K562 (cell line): Measurements from ENCODE around the gene HDHD2. TPM values are rescaled to one million over a fixed set of nuclear protein-coding genes. Genes with fewer than 3 reads are reported as not detected.

ENCODE experiments used
- CHAMP1 ChIP-seq: fragments of 450-650 bp; IDR thresholded peaks from 2 replicates; pipeline ENCODE4 v1.6.1; 2016; ENCODE audit warnings: mild to moderate bottlenecking
- JUN ChIP-seq, 2 experiments: sonication (generic) in 1 of 2; formaldehyde crosslinking in 1 of 2; IDR thresholded peaks; 2 replicates each; pipeline versions ENCODE4 v1.6.1 to v1.8.0; 2012 to 2022; ENCODE audit warnings: borderline replicate concordance in 2 of 2, mild to moderate bottlenecking in 2 of 2, improper control_type of control experiment in 1 of 2, low read depth in 1 of 2, low read length in 1 of 2, missing genetic modification reagents in 1 of 2
- MAFG ChIP-seq: fragments of 450-650 bp; conservative IDR thresholded peaks from 2 replicates; pipeline ENCODE4 v1.6.1; 2016; ENCODE audit warnings: missing genetic modification characterization, missing compliant biosample characterization
- MYC ChIP-seq, 2 experiments: fragments of 250-450 bp in 1 of 2; sonication (Bioruptor Pico) in 1 of 2; IDR thresholded peaks; 2 replicates each; pipeline versions ENCODE4 v1.5.1 to v1.6.1; 2012 to 2021; ENCODE audit warnings: low read depth in 2 of 2, borderline replicate concordance in 1 of 2, improper control_type of control experiment in 1 of 2, low read length in 1 of 2, mild to moderate bottlenecking in 1 of 2, moderate library complexity in 1 of 2
- NRF1 ChIP-seq, 2 experiments: fragments of 450-650 bp; IDR thresholded peaks in 1 of 2; conservative IDR thresholded peaks in 1 of 2; 2 replicates each; pipeline ENCODE4 v1.6.1; 2014; ENCODE audit warnings: mild to moderate bottlenecking in 2 of 2
- TBP ChIP-seq: optimal IDR thresholded peaks from 2 replicates; pipeline ENCODE3; 2011; ENCODE audit warnings: low read depth, low read length, improper control_type of control experiment
- TCF3 ChIP-seq: sonication (generic); formaldehyde crosslinking; IDR thresholded peaks from 2 replicates; pipeline ENCODE4 v1.4.0; 2020; ENCODE audit warnings: mild to moderate bottlenecking, missing genetic modification reagents
- U2AF1 ChIP-seq: fragments of 200-400 bp; formaldehyde crosslinking; optimal IDR thresholded peaks from 2 replicates; pipeline ENCODE3; 2017; ENCODE audit warnings: mild to moderate bottlenecking, low read depth, low read length, moderate library complexity
- YY1 ChIP-seq, 3 experiments: IDR thresholded peaks; 2 replicates each; pipeline ENCODE4 v1.6.1; 2011; ENCODE audit warnings: low read length in 2 of 3, mild to moderate bottlenecking in 2 of 3, moderate library complexity in 2 of 3, borderline replicate concordance in 1 of 3, control low read depth in 1 of 3, low read depth in 1 of 3; ENCODE audit not compliant: insufficient read depth in 3 of 3, insufficient replicate concordance in 2 of 3, control insufficient read depth in 1 of 3, insufficient read length in 1 of 3; ENCODE audit errors: extremely low read depth in 1 of 3
- ZFX ChIP-seq: sonication (generic); formaldehyde crosslinking; IDR thresholded peaks from 2 replicates; pipeline ENCODE4 v1.8.0; 2022; ENCODE audit warnings: mild to moderate bottlenecking, missing genetic modification reagents, moderate library complexity
- ZNF175 ChIP-seq: fragments of 200-800 bp; sonication (Bioruptor generic); IDR thresholded peaks from 2 replicates; pipeline ENCODE4 v1.6.1; 2016; ENCODE audit warnings: low read depth, mild to moderate bottlenecking, missing genetic modification characterization, missing compliant biosample characterization
- ZNF318 ChIP-seq, 2 experiments: fragments of 450-650 bp; IDR thresholded peaks; 2 replicates each; pipeline ENCODE4 v1.6.1; 2016; ENCODE audit warnings: mild to moderate bottlenecking in 2 of 2, borderline replicate concordance in 1 of 2, low read depth in 1 of 2, moderate library complexity in 1 of 2
- ZNF695 ChIP-seq: fragments of 450-650 bp; formaldehyde crosslinking; IDR thresholded peaks from 2 replicates; pipeline ENCODE4 v1.4.0; 2020; ENCODE audit warnings: mild to moderate bottlenecking, moderate library complexity
- ZNF766 ChIP-seq: fragments of 200-800 bp; sonication (Bioruptor generic); conservative IDR thresholded peaks from 2 replicates; pipeline ENCODE4 v1.6.1; 2016; ENCODE audit warnings: missing genetic modification characterization, missing compliant biosample characterization
- polyA plus RNA-seq, 8 experiments: library from polyadenylated mRNA; depleted of rRNA in 4 of 8; stranded (reverse) in 5 of 8; unstranded in 3 of 8; fragments of >200 nt; fragmentation: Nextera tagmentation in 2 of 8; fragmentation: Illumina TruSeq in 1 of 8; extraction: Ambion mirVana in 2 of 8; extraction: Trizol in 1 of 8; gene quantifications; 2 replicates each; pipeline versions ENCODE4 v1.2.1 to v1.2.3, GENCODE V29; 2011 to 2014; ENCODE audit warnings: inconsistent platforms in 1 of 8, missing spikeins in 1 of 8
- total RNA-seq, 7 experiments: library from RNA; depleted of rRNA in 6 of 7; stranded (reverse); fragments of >200 nt in 6 of 7; fragmentation: Illumina TruSeq in 2 of 7; extraction: Trizol in 2 of 7; gene quantifications; 2 replicates each; pipeline versions ENCODE4 v1.2.1 to v1.2.3, GENCODE V29; 2011 to 2021; ENCODE audit warnings: low replicate concordance in 1 of 7

HDHD2 gene
- total and polyA plus RNA-seq, 9 of the 15 experiments (the other 6 are each of a cell fraction or from before 2014, with no cell fraction given): 6.8 to 25.2 (median 21.5) TPM

- TF ChIP-seq JUN (IDR thresholded peaks at IDR 0.05; ENCODE audit: borderline replicate concordance, low read depth, low read length) (0 out of 2 replicates have a peak, but pooled peaks have one; percentile 51), JUN (CRISPR knock-in tag; IDR thresholded peaks at IDR 0.05; ENCODE audit: borderline replicate concordance) (no peak), ZFX (0 out of 2 replicates have a peak, but pooled peaks have one; percentile 8), CHAMP1 (peak; percentile 52; the same call in 1 of the 2 replicates), ZNF175 (no peak), TCF3 (CRISPR knock-in tag) (peak; percentile 38), YY1 (IDR thresholded peaks at IDR 0.05; ENCODE audit: borderline replicate concordance in 1 of 3, control insufficient read depth in 1 of 3, extremely low read depth in 1 of 3, insufficient read depth in 3 of 3, insufficient read length in 1 of 3, insufficient replicate concordance in 2 of 3, low read depth in 1 of 3, low read length in 2 of 3) (peak in 1 of 3 experiments; percentile 32), ZNF318 (IDR thresholded peaks at IDR 0.05; ENCODE audit: borderline replicate concordance in 1 of 2, low read depth in 1 of 2) (peak in 1 of 2 experiments; percentile 83; a peak in 2 of 4 replicates), NRF1 (conservative IDR thresholded peaks at IDR 0.05 in 1 of 2, IDR thresholded peaks at IDR 0.05 in 1 of 2) (peak; percentile 79 to 85), TBP (no peak), MYC (IDR thresholded peaks at IDR 0.05; ENCODE audit: low read depth, low read length) (peak; percentile 83), MYC (CRISPR knock-in tag; IDR thresholded peaks at IDR 0.05; ENCODE audit: borderline replicate concordance, low read depth) (no peak), U2AF1 (no peak), MAFG (tag) (peak; percentile 99), ZNF695 (CRISPR knock-in tag) (no peak), ZNF766 (CRISPR knock-in tag) (peak; percentile 94)
Measured at GRCh38 chr18:47184419-47185050, 34.2 kb upstream of the HDHD2 start (continued).
